Gastrocnemius medialis (tissue), 4 donors: Measurements from ENCODE around the gene BHLHA15. TPM values are rescaled to one million over a fixed set of nuclear protein-coding genes. Genes with fewer than 3 reads are reported as not detected.

Source experiments
- ATAC-seq, 2 donors: fragments of 150-250 bp; one replicate each; pipeline ENCODE4 v1.9.1; 2016
- DNase-seq, 2 donors: peaks; one replicate each; pipeline ENCODE4 v3.0.0-alpha.2; 2019
- H3K27ac ChIP-seq, 4 donors: fragments of 200-600 bp; sonication (generic); 1 replicate in 1 of 4; 2 replicates in 3 of 4; pipeline ENCODE4 v1.5.1; 2016 to 2018; ENCODE audit warnings: mild to moderate bottlenecking in 2 of 4, moderate library complexity in 1 of 4
- H3K27me3 ChIP-seq, 3 donors: fragments of 200-600 bp; sonication (generic) in 2 of 3; 1 replicate in 1 of 3; 2 replicates in 2 of 3; pipeline versions ENCODE4 v1.5.1 to v1.6.0; 2016 to 2019; ENCODE audit warnings: mild to moderate bottlenecking in 1 of 3, moderate library complexity in 1 of 3
- H3K36me3 ChIP-seq, 2 donors: fragments of 200-600 bp; sonication (generic) in 1 of 2; one replicate each; pipeline ENCODE4 v1.5.1; 2017 to 2018
- H3K4me1 ChIP-seq, 2 donors: fragments of 200-600 bp; sonication (generic) in 1 of 2; one replicate each; pipeline ENCODE4 v1.5.1; 2016 to 2017; ENCODE audit warnings: mild to moderate bottlenecking in 2 of 2
- H3K4me3 ChIP-seq, 4 donors: fragments of 200-600 bp; sonication (generic) in 3 of 4; 1 replicate in 1 of 4; 2 replicates in 3 of 4; pipeline ENCODE4 v1.5.1; 2016 to 2019; ENCODE audit warnings: mild to moderate bottlenecking in 2 of 4
- H3K9me3 ChIP-seq, 3 donors: fragments of 200-600 bp; sonication (generic) in 2 of 3; 1 replicate in 1 of 3; 2 replicates in 2 of 3; pipeline ENCODE4 v1.5.1; 2016 to 2019
- CTCF ChIP-seq, 5 experiments: fragments of 450-650 bp in 3 of 5; fragments of 200-600 bp in 2 of 5; sonication (generic) in 2 of 5; IDR thresholded peaks in 4 of 5; conservative IDR thresholded peaks in 1 of 5; 1 replicate in 4 of 5; 2 replicates in 1 of 5; pipeline ENCODE4 v1.5.1; 2016 to 2019; ENCODE audit warnings: antibody characterized with exemption in 5 of 5, mild to moderate bottlenecking in 3 of 5, moderate library complexity in 3 of 5
- POLR2A ChIP-seq, 2 donors: fragments of 450-650 bp; IDR thresholded peaks; one replicate each; pipeline ENCODE4 v1.6.1; 2017; ENCODE audit warnings: antibody characterized with exemption in 2 of 2, mild to moderate bottlenecking in 2 of 2, moderate library complexity in 2 of 2
- in situ Hi-C, 4 donors: fragments of 200-750 bp; cut with MboI; loops; one replicate each; pipeline versions ENCODE4 v1.15.0 to v1.8.0; 2017; ENCODE audit warnings: low sequenced_read_pairs in 4 of 4
- intact Hi-C: fragments of 100-400 bp; cut with DNase I; formaldehyde crosslinking; loops from one replicate; pipeline ENCODE4 v1.15.1; 2023; ENCODE audit warnings: low total_unique reads
- total RNA-seq, 4 donors: library from RNA; depleted of rRNA; stranded (reverse); fragments of >200 nt; gene quantifications; one replicate each; pipeline versions ENCODE4 v1.1.0 to v1.2.3, GENCODE V29; 2016

Gene BHLHA15
- total RNA-seq, 4 donors from 2014 or later: 1.6 to 2.1 (median 1.8) TPM; not detected in 1

DNA sequence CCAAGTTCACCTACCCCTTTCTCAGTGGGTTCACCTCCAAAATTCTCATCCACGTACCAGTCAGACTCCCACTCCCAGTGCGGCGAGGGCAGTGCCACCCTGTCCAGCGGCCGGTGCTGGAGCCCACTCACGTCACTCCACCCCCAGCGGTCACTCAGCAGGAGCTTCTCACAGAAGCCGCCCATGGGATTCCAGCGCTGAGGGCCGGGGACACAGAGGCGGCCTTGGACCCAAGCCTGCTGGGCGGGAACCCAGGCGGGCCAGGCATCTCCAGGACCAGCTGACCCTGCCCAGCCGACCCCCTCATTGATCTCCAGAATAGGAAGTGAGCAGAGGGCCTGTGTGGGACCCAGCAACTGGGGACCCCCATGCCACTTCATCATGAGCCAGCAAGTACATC lies 33.6 kb downstream of the BHLHA15 start:
- no peaks in the 10 kb centered on the region for H3K9me3 ChIP-seq
- H3K27me3 ChIP-seq: no peaks in the 10 kb centered on the region
- ATAC-seq (no peak), DNase-seq (no peak)
- intact Hi-C loops (loop anchor here (5.0 kb wide), 1 partner anchor 223 kb away; no protein-coding TSS in a partner anchor), in situ Hi-C loops (loop anchor here in 1 of 4 donors (25.0 kb wide), 1 partner anchor 133 kb away; the partner anchor contains the start of gene LMTK2)
- H3K27ac ChIP-seq: no peak overlapping the region
- TF ChIP-seq POLR2A (IDR thresholded peaks at IDR 0.05) (no peak), CTCF (IDR thresholded peaks at IDR 0.05 in 4 of 5, conservative IDR thresholded peaks at IDR 0.05 in 1 of 5) (no peak)
- H3K4me1 ChIP-seq: peaks cover 0 to 1% of the 10 kb centered on the region in 2 donors
- H3K36me3 ChIP-seq: peaks cover 0 to 24% of the 10 kb centered on the region in 2 donors
- no peak overlapping the region for H3K4me3 ChIP-seq

DNA sequence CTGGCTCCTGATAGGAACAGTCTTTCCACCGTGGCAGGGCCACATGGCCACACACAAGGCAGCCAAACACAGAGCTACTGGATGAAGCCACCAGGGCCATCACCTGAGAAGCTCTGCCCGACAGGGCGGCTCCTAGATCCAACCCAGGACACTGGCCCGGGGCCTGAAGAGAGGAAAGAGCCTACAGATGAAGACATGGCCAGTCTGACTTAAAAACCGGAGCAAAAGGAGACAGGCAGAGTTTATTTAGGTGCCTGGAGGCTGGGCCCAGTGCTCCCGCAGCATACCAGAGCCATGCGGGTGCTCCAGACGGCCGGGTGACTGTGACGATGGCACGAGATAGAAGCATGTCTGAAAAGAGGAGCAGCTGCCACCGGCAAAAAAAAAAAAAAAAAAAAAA lies 36.9 kb downstream of the BHLHA15 start:
- TF ChIP-seq POLR2A (IDR thresholded peaks at IDR 0.05): no peak
- TF ChIP-seq CTCF (IDR thresholded peaks at IDR 0.05 in 4 of 5, conservative IDR thresholded peaks at IDR 0.05 in 1 of 5): no peak
- in situ Hi-C loops: loop anchor here in 1 of 4 donors (25.0 kb wide), 1 partner anchor 136 kb away; the partner anchor contains the start of gene LMTK2

GRCh38 chr7:98249106-98249505 lies 37.9 kb downstream of the BHLHA15 start:
- TF ChIP-seq POLR2A (IDR thresholded peaks at IDR 0.05) (no peak), CTCF (IDR thresholded peaks at IDR 0.05 in 4 of 5, conservative IDR thresholded peaks at IDR 0.05 in 1 of 5) (no peak)
- ATAC-seq: no peak
- H3K36me3 ChIP-seq: peaks cover 0 to 5% of the 10 kb centered on the region in 2 donors
- H3K4me3 ChIP-seq: no peak overlapping the region
- peaks cover 18 to 28% of the 10 kb centered on the region in 2 donors for H3K4me1 ChIP-seq
- in situ Hi-C loops (loop anchor here in 1 of 4 donors (25.0 kb wide), 1 partner anchor 137 kb away; the partner anchor contains the start of gene LMTK2), intact Hi-C loops (no loop called here)
- peak overlapping the region; percentile 41 to 94 (median 88) for H3K27ac ChIP-seq
- H3K27me3 ChIP-seq: no peaks in the 10 kb centered on the region
- DNase-seq: no peak
- H3K9me3 ChIP-seq: no peaks in the 10 kb centered on the region

More for the DNA sequence above, 36.9 kb downstream of the BHLHA15 start:
- ATAC-seq: no peak
- Histone ChIP-seq H3K4me3 (no peak overlapping the region), H3K27ac (peak overlapping the region in 1 of 4 donors; percentile 30), H3K27me3 (no peaks in the 10 kb centered on the region), H3K9me3 (no peaks in the 10 kb centered on the region), H3K4me1 (peaks cover 16 to 25% of the 10 kb centered on the region in 2 donors), H3K36me3 (peaks cover 0 to 15% of the 10 kb centered on the region in 2 donors)
- DNase-seq: no peak
- intact Hi-C loops: no loop called here

- intact Hi-C loops: loop anchor here (5.0 kb wide), 1 partner anchor 143 kb away; the partner anchor contains the start of gene LMTK2
- H3K27ac ChIP-seq: peak overlapping the region; percentile 85 to 94 (median 88)
- peaks cover 18 to 28% of the 10 kb centered on the region in 2 donors for H3K4me1 ChIP-seq
- no peak for TF ChIP-seq POLR2A (IDR thresholded peaks at IDR 0.05)
- TF ChIP-seq CTCF (IDR thresholded peaks at IDR 0.05 in 4 of 5, conservative IDR thresholded peaks at IDR 0.05 in 1 of 5): no peak
- no peaks in the 10 kb centered on the region for H3K27me3 ChIP-seq
- H3K36me3 ChIP-seq: no peaks in the 10 kb centered on the region
- ATAC-seq (no peak), DNase-seq (no peak)
- H3K9me3 ChIP-seq: no peaks in the 10 kb centered on the region
- in situ Hi-C loops: loop anchor here in 2 of 4 donors (25.0 kb wide), 2 partner anchors 138 to 162 kb away; partner anchors contain the start of genes BAIAP2L1 (in 1 of the 2) and LMTK2 (in 1 of the 2)
- H3K4me3 ChIP-seq: peak overlapping the region in 3 of 4 donors; percentile 84 to 93 (median 88)
These were observed 39.5 kb downstream of the BHLHA15 start for GRCh38 chr7:98250789-98251188.
